Astrocyte (in vitro differentiated cells and primary cell): ENCODE data around the gene LIN37. TPM values are rescaled to one million over a fixed set of nuclear protein-coding genes. Genes with fewer than 3 reads are reported as not detected.

Experiments used
- DNase-seq: peaks from one replicate; pipeline ENCODE4 v3.0.0-alpha.2; 2010; ENCODE audit warnings: low read depth
- FAIRE-seq: peaks from 2 replicates; lab custom pipeline; 2011; peaks lifted over from hg19 to GRCh38; lab: Jason Lieb, UNC
- H2AFZ ChIP-seq: 2 replicates; pipeline ENCODE4 v1.6.0; 2012; ENCODE audit warnings: low read depth, low read length, inconsistent platforms
- H3K27ac ChIP-seq: 2 replicates; pipeline ENCODE4 v1.5.1; 2011; ENCODE audit warnings: low read depth, low read length, inconsistent platforms
- H3K27me3 ChIP-seq: 2 replicates; pipeline ENCODE4 v1.6.0; 2011; ENCODE audit warnings: low read length, inconsistent platforms; ENCODE audit not compliant: insufficient read depth
- H3K36me3 ChIP-seq: 2 replicates; pipeline ENCODE4 v1.5.1; 2011; ENCODE audit warnings: low read length, inconsistent platforms; ENCODE audit not compliant: insufficient read depth
- H3K4me1 ChIP-seq: 2 replicates; pipeline ENCODE4 v1.5.1; 2011; ENCODE audit warnings: low read length, inconsistent platforms; ENCODE audit not compliant: insufficient read depth
- H3K4me2 ChIP-seq: 2 replicates; pipeline ENCODE4 v1.6.0; 2012; ENCODE audit warnings: low read length, inconsistent platforms
- H3K4me3 ChIP-seq: 2 replicates; pipeline ENCODE4 v1.5.1; 2011; ENCODE audit warnings: low read depth, mild to moderate bottlenecking, low read length, inconsistent platforms; ENCODE audit not compliant: insufficient read depth
- H3K79me2 ChIP-seq: 2 replicates; pipeline ENCODE4 v1.6.0; 2012; ENCODE audit warnings: mild to moderate bottlenecking, low read length, inconsistent platforms; ENCODE audit not compliant: insufficient read depth
- H3K9ac ChIP-seq: 2 replicates; pipeline ENCODE4 v1.6.0; 2012; ENCODE audit warnings: mild to moderate bottlenecking, low read length, inconsistent platforms
- H3K9me3 ChIP-seq: 2 replicates; pipeline ENCODE4 v1.5.1; 2012; ENCODE audit warnings: low read depth, mild to moderate bottlenecking, low read length, inconsistent platforms; ENCODE audit not compliant: insufficient read depth
- H4K20me1 ChIP-seq: 2 replicates; pipeline ENCODE4 v1.6.0; 2012; ENCODE audit warnings: low read length, inconsistent platforms; ENCODE audit not compliant: insufficient read depth
- H3K27ac Mint-ChIP-seq: one replicate; pipeline ENCODE4 v1.8.0; 2021; ENCODE audit warnings: mild to moderate bottlenecking, mixed read lengths; ENCODE audit not compliant: unreplicated experiment
- H3K27me3 Mint-ChIP-seq: one replicate; pipeline ENCODE4 v1.8.0; 2021; ENCODE audit warnings: low read depth, mixed read lengths; ENCODE audit not compliant: unreplicated experiment
- H3K36me3 Mint-ChIP-seq: one replicate; pipeline ENCODE4 v1.8.0; 2021; ENCODE audit warnings: low read depth, mixed read lengths; ENCODE audit not compliant: unreplicated experiment
- H3K4me1 Mint-ChIP-seq: one replicate; pipeline ENCODE4 v1.8.0; 2021; ENCODE audit warnings: low read depth, mixed read lengths; ENCODE audit not compliant: unreplicated experiment
- H3K4me3 Mint-ChIP-seq: one replicate; pipeline ENCODE4 v1.8.0; 2021; ENCODE audit warnings: mild to moderate bottlenecking, moderate library complexity, mixed read lengths; ENCODE audit not compliant: unreplicated experiment
- H3K9me3 Mint-ChIP-seq: one replicate; pipeline ENCODE4 v1.8.0; 2021; ENCODE audit warnings: mild to moderate bottlenecking, mixed read lengths; ENCODE audit not compliant: unreplicated experiment
- CTCF ChIP-seq: IDR thresholded peaks from 2 replicates; pipeline ENCODE4 v1.5.1; 2011; ENCODE audit warnings: low read depth, mild to moderate bottlenecking, inconsistent platforms, low read length, moderate library complexity; ENCODE audit not compliant: insufficient read depth
- EZH2 ChIP-seq: IDR thresholded peaks from 2 replicates; pipeline ENCODE4 v1.6.1; 2012; ENCODE audit warnings: mild to moderate bottlenecking, low read length, inconsistent platforms; ENCODE audit not compliant: insufficient read depth
- total RNA-seq: library from RNA; stranded (reverse); gene quantifications from 2 replicates; pipeline ENCODE4 v1.2.1, GENCODE V29; 2021

Gene LIN37
- total RNA-seq, 1 donor from 2014 or later: 15.6 TPM

DNA sequence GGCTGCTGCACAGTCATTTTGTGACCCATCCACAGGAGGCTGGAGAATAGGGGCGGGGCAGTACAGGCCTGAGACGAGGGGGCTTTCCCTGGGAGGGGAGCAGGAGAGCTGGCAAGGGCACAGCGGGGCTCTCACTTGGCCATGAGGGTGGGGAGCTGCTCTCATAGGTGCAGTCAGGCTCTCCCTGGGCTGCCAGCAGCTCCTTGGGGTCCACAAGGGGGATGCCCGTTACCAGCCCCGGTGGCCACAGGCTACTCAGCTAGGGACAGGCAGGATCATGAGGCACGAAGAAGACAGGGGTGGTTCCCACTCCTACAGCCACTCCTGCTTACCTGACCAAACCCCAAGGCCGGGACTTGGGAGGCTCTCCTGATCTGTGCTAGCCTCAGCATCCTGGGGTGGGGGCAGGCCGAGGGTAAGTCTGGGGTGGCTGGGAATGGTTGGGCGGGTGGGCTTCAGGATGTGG lies 43.5 kb downstream of the LIN37 start:
- no peaks in the 10 kb centered on the region for H3K9me3 ChIP-seq
- no peak overlapping the region for H3K4me2 ChIP-seq
- Mint-ChIP-seq H3K4me1 (no peaks in the 10 kb centered on the region), H3K27me3 (peaks cover 30% of the 10 kb centered on the region), H3K27ac (no peak overlapping the region), H3K4me3 (no peak overlapping the region), H3K9me3 (no peaks in the 10 kb centered on the region), H3K36me3 (no peaks in the 10 kb centered on the region)
- peaks cover 9% of the 10 kb centered on the region for H3K27me3 ChIP-seq
- H4K20me1 ChIP-seq: no peaks in the 10 kb centered on the region
- TF ChIP-seq CTCF: no peak
- TF ChIP-seq EZH2: no peak
- H2AFZ ChIP-seq: no peak overlapping the region
- H3K9ac ChIP-seq: no peak overlapping the region
- no peak overlapping the region for H3K27ac ChIP-seq
- DNase-seq (no peak), FAIRE-seq (no peak)
- H3K36me3 ChIP-seq: no peaks in the 10 kb centered on the region
- H3K4me3 ChIP-seq: no peak overlapping the region
- no peaks in the 10 kb centered on the region for H3K79me2 ChIP-seq
- no peaks in the 10 kb centered on the region for H3K4me1 ChIP-seq

GRCh38 chr19:35792312-35792711 lies 43.9 kb downstream of the LIN37 start:
- H3K27ac Mint-ChIP-seq: no peak overlapping the region
- DNase-seq: no peak

DNA sequence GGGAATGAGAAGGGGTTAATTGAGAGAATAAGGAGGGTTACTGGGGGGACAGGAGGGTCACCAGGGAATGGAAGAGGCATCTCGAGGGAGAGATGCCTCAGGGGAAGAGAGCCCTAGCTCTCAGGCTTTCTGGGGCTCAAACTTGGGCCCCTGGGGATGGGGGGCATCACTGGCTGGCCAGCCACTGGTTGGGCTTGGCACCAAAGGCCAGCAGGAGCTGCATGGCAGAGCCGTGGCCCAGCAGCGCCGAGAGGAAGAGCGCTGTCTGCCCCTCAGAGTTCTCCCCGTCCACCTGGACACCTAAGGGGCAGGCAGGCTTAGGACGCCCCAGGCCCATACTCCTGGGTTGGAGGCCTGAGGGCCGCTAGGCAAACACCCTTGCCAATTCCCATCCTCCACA lies 44.5 kb downstream of the LIN37 start:
- Mint-ChIP-seq H3K27ac (no peak overlapping the region), H3K9me3 (no peaks in the 10 kb centered on the region), H3K36me3 (no peaks in the 10 kb centered on the region), H3K4me1 (no peaks in the 10 kb centered on the region), H3K27me3 (peaks cover 38% of the 10 kb centered on the region), H3K4me3 (no peak overlapping the region)
- Histone ChIP-seq H4K20me1 (no peaks in the 10 kb centered on the region), H3K4me1 (no peaks in the 10 kb centered on the region), H3K4me2 (no peak overlapping the region), H3K9me3 (no peaks in the 10 kb centered on the region), H3K9ac (no peak overlapping the region), H2AFZ (no peak overlapping the region), H3K27ac (no peak overlapping the region), H3K27me3 (peaks cover 16% of the 10 kb centered on the region), H3K36me3 (no peaks in the 10 kb centered on the region), H3K4me3 (no peak overlapping the region), H3K79me2 (no peaks in the 10 kb centered on the region)
- no peak for TF ChIP-seq EZH2
- FAIRE-seq: no peak
- no peak for DNase-seq

More at GRCh38 chr19:35792312-35792711, 43.9 kb downstream of the LIN37 start:
- Histone ChIP-seq H2AFZ (no peak overlapping the region), H3K9ac (no peak overlapping the region), H3K36me3 (no peaks in the 10 kb centered on the region), H3K9me3 (no peaks in the 10 kb centered on the region), H4K20me1 (no peaks in the 10 kb centered on the region), H3K4me3 (no peak overlapping the region), H3K27ac (no peak overlapping the region), H3K4me1 (no peaks in the 10 kb centered on the region), H3K79me2 (no peaks in the 10 kb centered on the region), H3K27me3 (peaks cover 12% of the 10 kb centered on the region), H3K4me2 (no peak overlapping the region)
- no peak overlapping the region for H3K4me3 Mint-ChIP-seq
- no peaks in the 10 kb centered on the region for H3K9me3 Mint-ChIP-seq
- TF ChIP-seq EZH2: no peak
- peaks cover 35% of the 10 kb centered on the region for H3K27me3 Mint-ChIP-seq
- FAIRE-seq: no peak
- no peaks in the 10 kb centered on the region for H3K36me3 Mint-ChIP-seq
- H3K4me1 Mint-ChIP-seq: no peaks in the 10 kb centered on the region
